Liver (tissue), 9 donors: ENCODE results near the gene IDH3A. TPM values are rescaled to one million over a fixed set of nuclear protein-coding genes. Genes with fewer than 3 reads are reported as not detected.

Experiments used
- DNase-seq: peaks from one replicate; pipeline ENCODE4 v3.0.0-alpha.2; 2017; ENCODE audit warnings: low spot score
- H3K27ac ChIP-seq, 2 donors: one replicate each; pipeline ENCODE4 v1.7.0; 2013; ENCODE audit warnings: inconsistent platforms in 2 of 2, low read length in 2 of 2, control low read depth in 1 of 2, low read depth in 1 of 2, mild to moderate bottlenecking in 1 of 2
- H3K27me3 ChIP-seq, 4 donors: one replicate each; pipeline versions ENCODE4 v1.6.1 to v1.7.0; 2013; ENCODE audit warnings: low read length in 3 of 4, inconsistent platforms in 1 of 4, mild to moderate bottlenecking in 1 of 4, moderate library complexity in 1 of 4; ENCODE audit not compliant: control insufficient read depth in 4 of 4, insufficient read depth in 4 of 4
- H3K36me3 ChIP-seq, 4 donors: one replicate each; pipeline versions ENCODE4 v1.6.1 to v1.7.0; 2013; ENCODE audit warnings: low read length in 3 of 4, mild to moderate bottlenecking in 3 of 4, low read depth in 1 of 4, moderate library complexity in 1 of 4; ENCODE audit not compliant: control insufficient read depth in 4 of 4, insufficient read depth in 3 of 4
- H3K4me1 ChIP-seq, 4 donors: one replicate each; pipeline versions ENCODE4 v1.6.1 to v1.7.0; 2013; ENCODE audit warnings: low read length in 3 of 4, mild to moderate bottlenecking in 3 of 4, moderate library complexity in 1 of 4; ENCODE audit not compliant: control insufficient read depth in 4 of 4, insufficient read depth in 4 of 4
- H3K4me3 ChIP-seq, 3 donors: one replicate each; pipeline versions ENCODE4 v1.6.1 to v1.7.0; 2013; ENCODE audit warnings: low read length in 3 of 3, control low read depth in 1 of 3, low read depth in 1 of 3, mild to moderate bottlenecking in 1 of 3
- H3K9ac ChIP-seq, 2 donors: one replicate each; pipeline ENCODE4 v1.7.0; 2013; ENCODE audit warnings: low read length in 2 of 2, mild to moderate bottlenecking in 2 of 2, moderate library complexity in 2 of 2, control low read depth in 1 of 2, low read depth in 1 of 2
- H3K9me3 ChIP-seq, 4 donors: one replicate each; pipeline versions ENCODE4 v1.6.1 to v1.7.0; 2013; ENCODE audit warnings: low read length in 3 of 4; ENCODE audit not compliant: control insufficient read depth in 4 of 4
- ATF3 ChIP-seq: IDR thresholded peaks from 2 replicates; pipeline ENCODE4 v1.6.1; 2016; ENCODE audit warnings: antibody characterized with exemption
- EGR1 ChIP-seq, 2 donors: IDR thresholded peaks; 2 replicates each; pipeline ENCODE4 v1.6.1; 2016 to 2018; ENCODE audit warnings: antibody characterized with exemption in 2 of 2, low read depth in 2 of 2
- FOXA1 ChIP-seq: IDR thresholded peaks from 2 replicates; pipeline ENCODE4 v1.6.1; 2016; ENCODE audit warnings: antibody characterized with exemption
- FOXA2 ChIP-seq: IDR thresholded peaks from 2 replicates; pipeline ENCODE4 v1.6.1; 2016; ENCODE audit warnings: antibody characterized with exemption
- GABPA ChIP-seq, 2 donors: IDR thresholded peaks in 1 of 2; conservative IDR thresholded peaks in 1 of 2; 2 replicates each; pipeline ENCODE4 v1.6.1; 2016; ENCODE audit warnings: antibody characterized with exemption in 2 of 2, mild to moderate bottlenecking in 1 of 2, moderate library complexity in 1 of 2
- HNF4A ChIP-seq, 2 donors: conservative IDR thresholded peaks; 2 replicates each; pipeline ENCODE4 v1.6.1; 2016; ENCODE audit warnings: antibody characterized with exemption in 2 of 2, mild to moderate bottlenecking in 2 of 2
- HNF4G ChIP-seq: IDR thresholded peaks from 2 replicates; pipeline ENCODE4 v1.6.1; 2016; ENCODE audit warnings: antibody characterized with exemption
- JUND ChIP-seq, 2 donors: IDR thresholded peaks; 2 replicates each; pipeline ENCODE4 v1.6.1; 2016; ENCODE audit warnings: antibody characterized with exemption in 2 of 2
- MAX ChIP-seq: IDR thresholded peaks from 2 replicates; pipeline ENCODE4 v1.6.1; 2016; ENCODE audit warnings: antibody characterized with exemption
- NR2F2 ChIP-seq: IDR thresholded peaks from 2 replicates; pipeline ENCODE4 v1.6.1; 2016; ENCODE audit warnings: antibody characterized with exemption
- RAD21 ChIP-seq, 2 donors: IDR thresholded peaks; 2 replicates each; pipeline ENCODE4 v1.6.1; 2016; ENCODE audit warnings: antibody characterized with exemption in 2 of 2, mild to moderate bottlenecking in 2 of 2
- RXRA ChIP-seq, 2 donors: IDR thresholded peaks; 2 replicates each; pipeline ENCODE4 v1.6.1; 2017 to 2018; ENCODE audit warnings: antibody characterized with exemption in 2 of 2, mild to moderate bottlenecking in 1 of 2
- SP1 ChIP-seq: IDR thresholded peaks from 2 replicates; pipeline ENCODE4 v1.6.1; 2018; ENCODE audit warnings: antibody characterized with exemption, mild to moderate bottlenecking
- TAF1 ChIP-seq: conservative IDR thresholded peaks from 2 replicates; pipeline ENCODE4 v1.6.1; 2016; ENCODE audit warnings: antibody characterized with exemption, mild to moderate bottlenecking
- YY1 ChIP-seq: IDR thresholded peaks from 2 replicates; pipeline ENCODE4 v1.6.1; 2016; ENCODE audit warnings: antibody characterized with exemption, mild to moderate bottlenecking
- WGBS: extraction: QIAGEN DNeasy Blood & Tissue Kit; methylation state at CpG from one replicate; pipeline ENCODE4 v1.1.7; 2013; 5-methylcytosine and 5-hydroxymethylcytosine counted together
- polyA plus RNA-seq, 2 donors: library from polyadenylated mRNA; stranded (reverse) in 1 of 2; unstranded in 1 of 2; fragments of 200-250 nt in 1 of 2; fragments of >200 nt in 1 of 2; fragmentation: Nextera tagmentation in 1 of 2; extraction: Ambion mirVana in 1 of 2; gene quantifications; one replicate each; pipeline versions ENCODE4 v1.2.1 to v1.2.3, GENCODE V29; 2013 to 2015
- total RNA-seq, 2 donors: library from RNA; depleted of rRNA; stranded (reverse); fragments of >200 nt; gene quantifications; one replicate each; pipeline ENCODE4 v1.2.3, GENCODE V29; 2014
- TF ChIP-seq, protein P1 (sequence below): fragments of 150-350 bp; IDR thresholded peaks from 2 replicates; pipeline ENCODE4 v1.5.1; 2017; ENCODE audit warnings: improper control_type of control experiment, low read depth, low read length; ENCODE audit not compliant: missing input control
- TF ChIP-seq, protein P2 (sequence below): IDR thresholded peaks from 2 replicates; pipeline ENCODE4 v1.6.1; 2016; ENCODE audit warnings: antibody characterized with exemption
- donor health status: healthy.
- donor health status: healthy.
- donor health status: healthy.
- donor health status: healthy.
- donor health status: healthy.

IDH3A gene
- total and polyA plus RNA-seq, 4 donors = 13.5 to 51.7 (median 24.0) TPM

DNA sequence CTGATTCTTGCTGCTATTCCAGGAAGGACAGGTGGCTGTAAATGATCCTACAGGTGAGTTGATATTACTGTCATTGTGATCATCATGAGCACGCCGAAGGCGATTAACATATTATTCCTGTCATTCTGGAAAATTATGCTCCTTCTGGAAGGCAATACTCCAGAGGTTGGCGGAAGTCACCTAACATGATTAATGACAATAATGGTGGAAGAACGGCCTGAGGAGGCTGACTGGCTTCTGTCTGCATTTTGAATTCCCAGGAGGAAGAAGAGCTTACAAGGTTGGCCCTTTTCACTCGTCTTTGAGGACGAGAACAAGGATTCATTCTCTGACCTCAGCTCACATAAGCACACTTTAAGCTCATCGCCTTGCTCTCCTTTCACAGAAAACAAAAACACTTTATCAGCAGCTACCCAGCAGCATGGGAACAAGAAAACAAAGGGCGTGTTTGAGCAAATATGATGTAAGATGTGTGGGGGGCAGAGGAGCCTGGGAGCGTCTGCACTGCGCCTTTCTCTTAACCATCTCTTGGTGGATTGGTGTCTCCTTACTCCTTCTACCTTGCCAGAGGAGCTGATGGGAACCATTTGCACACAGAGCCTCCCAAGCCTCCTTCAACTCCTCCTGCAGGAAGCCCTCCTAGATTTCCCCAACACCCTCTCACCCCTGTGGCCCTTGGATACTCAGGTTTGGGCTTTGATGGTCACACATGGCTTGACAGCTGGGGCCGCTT, 62.2 kb downstream of the IDH3A start:
- no peak for DNase-seq
- Histone ChIP-seq H3K9me3 (no peaks in the 10 kb centered on the region), H3K27ac (no peak overlapping the region), H3K9ac (no peak overlapping the region), H3K27me3 (no peaks in the 10 kb centered on the region), H3K36me3 (no peaks in the 10 kb centered on the region), H3K4me3 (no peak overlapping the region), H3K4me1 (peaks cover 4 to 17% (median 8%) of the 10 kb centered on the region in 4 donors)
- TF ChIP-seq, protein P1, sequence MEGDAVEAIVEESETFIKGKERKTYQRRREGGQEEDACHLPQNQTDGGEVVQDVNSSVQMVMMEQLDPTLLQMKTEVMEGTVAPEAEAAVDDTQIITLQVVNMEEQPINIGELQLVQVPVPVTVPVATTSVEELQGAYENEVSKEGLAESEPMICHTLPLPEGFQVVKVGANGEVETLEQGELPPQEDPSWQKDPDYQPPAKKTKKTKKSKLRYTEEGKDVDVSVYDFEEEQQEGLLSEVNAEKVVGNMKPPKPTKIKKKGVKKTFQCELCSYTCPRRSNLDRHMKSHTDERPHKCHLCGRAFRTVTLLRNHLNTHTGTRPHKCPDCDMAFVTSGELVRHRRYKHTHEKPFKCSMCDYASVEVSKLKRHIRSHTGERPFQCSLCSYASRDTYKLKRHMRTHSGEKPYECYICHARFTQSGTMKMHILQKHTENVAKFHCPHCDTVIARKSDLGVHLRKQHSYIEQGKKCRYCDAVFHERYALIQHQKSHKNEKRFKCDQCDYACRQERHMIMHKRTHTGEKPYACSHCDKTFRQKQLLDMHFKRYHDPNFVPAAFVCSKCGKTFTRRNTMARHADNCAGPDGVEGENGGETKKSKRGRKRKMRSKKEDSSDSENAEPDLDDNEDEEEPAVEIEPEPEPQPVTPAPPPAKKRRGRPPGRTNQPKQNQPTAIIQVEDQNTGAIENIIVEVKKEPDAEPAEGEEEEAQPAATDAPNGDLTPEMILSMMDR = no peak
- TF ChIP-seq RAD21 (IDR thresholded peaks at IDR 0.05) (no peak), HNF4G (no peak)
- WGBS = 90% methylated on average over 12 of the region's 12 CpGs

DNA sequence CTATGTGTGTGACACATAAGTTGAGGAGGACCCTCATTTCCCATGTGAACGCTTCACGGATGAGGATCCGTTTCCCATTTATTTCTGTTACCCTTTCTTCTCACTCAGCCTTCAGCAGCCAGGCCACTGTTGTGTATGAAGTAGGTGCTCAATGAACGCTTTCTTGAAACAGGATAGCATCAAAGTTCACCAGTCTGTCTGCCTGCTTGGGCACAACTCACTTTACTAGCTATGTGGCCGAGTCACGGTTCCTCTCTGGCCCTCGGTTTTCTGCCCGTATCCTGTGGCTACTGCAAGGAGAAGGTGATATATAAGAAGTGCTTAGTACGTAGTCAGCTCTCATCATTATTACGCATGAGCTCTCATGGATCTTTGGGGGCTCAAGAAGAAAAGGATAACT, 62.8 kb downstream of the IDH3A start:
- Histone ChIP-seq H3K9ac (no peak overlapping the region), H3K36me3 (no peaks in the 10 kb centered on the region), H3K4me3 (no peak overlapping the region), H3K27ac (no peak overlapping the region), H3K27me3 (no peaks in the 10 kb centered on the region), H3K4me1 (peaks cover 6 to 22% (median 13%) of the 10 kb centered on the region in 4 donors), H3K9me3 (no peaks in the 10 kb centered on the region)
- 94% methylated on average over 10 of the region's 10 CpGs for WGBS
- no peak for DNase-seq
- TF ChIP-seq HNF4A (conservative IDR thresholded peaks at IDR 0.05) = no peak

DNA sequence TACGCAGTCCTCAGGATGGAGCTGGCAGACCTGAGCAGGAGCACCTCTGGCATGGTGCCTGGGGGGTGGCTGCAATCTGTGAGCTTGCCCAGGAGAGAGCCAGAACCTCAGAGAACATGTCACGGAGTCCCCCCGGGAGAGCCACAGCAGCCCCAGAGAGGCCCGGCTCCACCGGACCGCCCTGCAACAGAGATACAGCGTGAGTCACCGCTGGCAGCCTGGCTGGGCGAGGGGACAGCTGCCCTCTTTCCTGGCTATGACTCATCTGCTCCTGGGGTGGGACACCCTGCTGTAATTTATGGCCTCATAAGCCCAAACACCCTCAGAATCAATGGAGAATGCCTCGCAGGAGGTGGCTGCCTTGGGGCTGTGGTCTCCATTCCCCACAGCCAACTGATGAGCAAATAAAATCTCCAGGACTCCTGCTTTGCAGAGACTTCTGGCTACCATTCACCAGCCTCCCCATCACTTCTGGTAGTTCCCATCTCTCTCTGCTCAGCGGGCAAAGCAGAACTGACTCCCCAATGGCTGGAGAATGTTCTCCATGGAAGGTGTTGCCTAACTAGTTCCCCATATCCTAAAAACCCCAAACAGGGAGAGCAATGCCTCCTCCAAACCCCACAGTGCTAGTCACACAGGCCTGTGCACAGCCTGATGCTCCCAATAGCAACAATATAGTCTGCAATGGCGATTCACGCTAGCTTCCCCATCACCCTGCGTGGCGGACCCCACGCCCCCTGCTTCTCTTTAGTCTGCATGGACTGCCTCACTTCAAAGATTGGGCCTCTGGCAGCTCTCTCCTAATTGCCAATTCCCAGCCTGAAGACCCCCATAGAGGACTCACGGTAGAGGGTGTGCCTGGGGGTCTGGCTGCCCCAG, 63.6 kb downstream of the IDH3A start:
- no peak for DNase-seq
- Histone ChIP-seq H3K36me3 (no peaks in the 10 kb centered on the region), H3K27me3 (no peaks in the 10 kb centered on the region), H3K9ac (no peak overlapping the region), H3K9me3 (no peaks in the 10 kb centered on the region), H3K4me1 (peaks cover 6 to 23% (median 14%) of the 10 kb centered on the region in 4 donors), H3K27ac (no peak overlapping the region), H3K4me3 (no peak overlapping the region)
- 87% methylated on average over 17 of the region's 17 CpGs for WGBS
- TF ChIP-seq ATF3 (no peak), NR2F2 (no peak), JUND (IDR thresholded peaks at IDR 0.05) (no peak), FOXA2 (no peak), GABPA (IDR thresholded peaks at IDR 0.05 in 1 of 2, conservative IDR thresholded peaks at IDR 0.05 in 1 of 2) (no peak), TAF1 (no peak), MAX (no peak), FOXA1 (no peak), SP1 (no peak), HNF4A (conservative IDR thresholded peaks at IDR 0.05) (no peak), RAD21 (IDR thresholded peaks at IDR 0.05) (no peak), YY1 (no peak), HNF4G (no peak), RXRA (IDR thresholded peaks at IDR 0.05) (no peak), EGR1 (IDR thresholded peaks at IDR 0.05; ENCODE audit: low read depth in 2 of 2) (no peak)
- TF ChIP-seq, protein P1 = no peak
- TF ChIP-seq, protein P2, sequence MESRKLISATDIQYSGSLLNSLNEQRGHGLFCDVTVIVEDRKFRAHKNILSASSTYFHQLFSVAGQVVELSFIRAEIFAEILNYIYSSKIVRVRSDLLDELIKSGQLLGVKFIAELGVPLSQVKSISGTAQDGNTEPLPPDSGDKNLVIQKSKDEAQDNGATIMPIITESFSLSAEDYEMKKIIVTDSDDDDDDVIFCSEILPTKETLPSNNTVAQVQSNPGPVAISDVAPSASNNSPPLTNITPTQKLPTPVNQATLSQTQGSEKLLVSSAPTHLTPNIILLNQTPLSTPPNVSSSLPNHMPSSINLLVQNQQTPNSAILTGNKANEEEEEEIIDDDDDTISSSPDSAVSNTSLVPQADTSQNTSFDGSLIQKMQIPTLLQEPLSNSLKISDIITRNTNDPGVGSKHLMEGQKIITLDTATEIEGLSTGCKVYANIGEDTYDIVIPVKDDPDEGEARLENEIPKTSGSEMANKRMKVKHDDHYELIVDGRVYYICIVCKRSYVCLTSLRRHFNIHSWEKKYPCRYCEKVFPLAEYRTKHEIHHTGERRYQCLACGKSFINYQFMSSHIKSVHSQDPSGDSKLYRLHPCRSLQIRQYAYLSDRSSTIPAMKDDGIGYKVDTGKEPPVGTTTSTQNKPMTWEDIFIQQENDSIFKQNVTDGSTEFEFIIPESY = no peak
